Brain microvascular endothelial cell (primary cell): Measurements from ENCODE around the gene ACTRT3.

Experiments
- DNase-seq: peaks from one replicate; pipeline ENCODE4 v3.0.0-alpha.2; 2020
- H3K27ac ChIP-seq: fragments of 250-450 bp; sonication (Bioruptor Pico); 2 replicates; pipeline ENCODE4 v1.5.1; 2020; ENCODE audit warnings: mild to moderate bottlenecking, moderate library complexity
- H3K27me3 ChIP-seq: fragments of 250-450 bp; sonication (Bioruptor Pico); replicated peaks from 2 replicates; pipeline ENCODE4 v1.5.1; 2020; ENCODE audit warnings: mild to moderate bottlenecking
- H3K36me3 ChIP-seq: fragments of 250-450 bp; sonication (Bioruptor Pico); replicated peaks from 2 replicates; pipeline ENCODE4 v1.5.1; 2020; ENCODE audit warnings: mild to moderate bottlenecking
- H3K4me3 ChIP-seq: 2 replicates; pipeline ENCODE4 v1.5.1; 2011; ENCODE audit warnings: low read depth, mild to moderate bottlenecking, control low read depth, low read length, moderate library complexity
- CTCF ChIP-seq: IDR thresholded peaks from 2 replicates; pipeline ENCODE4 v1.5.1; 2011; ENCODE audit warnings: low read depth, mild to moderate bottlenecking, moderate library complexity, low read length, control low read depth, inconsistent platforms; ENCODE audit errors: missing control alignments
- in situ Hi-C: cut with HindIII; loops from 2 replicates; pipeline ENCODE4 v1.10.0; 2017; ENCODE audit warnings: low sequenced_read_pairs, low pct_ligation_motif_present

The ACTRT3 gene

GRCh38 chr3:169758359-169758994 lies 10.9 kb downstream of the ACTRT3 start:
- no peak overlapping the region for H3K4me3 ChIP-seq
- H3K27ac ChIP-seq = no peak overlapping the region
- no peak for TF ChIP-seq CTCF
- H3K36me3 ChIP-seq = no peaks in the 10 kb centered on the region
- no peak for DNase-seq
- in situ Hi-C loops = no loop called here
- no peaks in the 10 kb centered on the region for H3K27me3 ChIP-seq

- in situ Hi-C loops = no loop called here
- Histone ChIP-seq H3K36me3 (no peaks in the 10 kb centered on the region), H3K27ac (no peak overlapping the region), H3K4me3 (no peak overlapping the region), H3K27me3 (no peaks in the 10 kb centered on the region)
- no peak for DNase-seq
- TF ChIP-seq CTCF = no peak
These were observed 13.9 kb downstream of the ACTRT3 start for GRCh38 chr3:169755488-169755887.

- Histone ChIP-seq H3K27ac (no peak overlapping the region), H3K36me3 (no peaks in the 10 kb centered on the region), H3K27me3 (no peaks in the 10 kb centered on the region), H3K4me3 (no peak overlapping the region)
- no peak for TF ChIP-seq CTCF
- DNase-seq = no peak
- in situ Hi-C loops = no loop called here
These were observed 14.7 kb downstream of the ACTRT3 start for GRCh38 chr3:169754711-169755110.

GRCh38 chr3:169751875-169752274 lies 17.5 kb downstream of the ACTRT3 start:
- Histone ChIP-seq H3K4me3 (no peak overlapping the region), H3K27me3 (no peaks in the 10 kb centered on the region), H3K27ac (no peak overlapping the region), H3K36me3 (no peaks in the 10 kb centered on the region)
- in situ Hi-C loops = no loop called here
- no peak for DNase-seq
- TF ChIP-seq CTCF = no peak

GRCh38 chr3:169750665-169751064 lies 18.7 kb downstream of the ACTRT3 start:
- no peak for TF ChIP-seq CTCF
- Histone ChIP-seq H3K36me3 (no peaks in the 10 kb centered on the region), H3K27ac (no peak overlapping the region), H3K4me3 (no peak overlapping the region), H3K27me3 (no peaks in the 10 kb centered on the region)
- in situ Hi-C loops = no loop called here
- DNase-seq = no peak

GRCh38 chr3:169748670-169749069 lies 20.7 kb downstream of the ACTRT3 start:
- Histone ChIP-seq H3K36me3 (no peaks in the 10 kb centered on the region), H3K4me3 (no peak overlapping the region), H3K27me3 (no peaks in the 10 kb centered on the region), H3K27ac (no peak overlapping the region)
- DNase-seq = no peak
- in situ Hi-C loops = no loop called here
- TF ChIP-seq CTCF = no peak
